Measurements from ENCODE around the gene MED12L.

GRCh38 chr3:151315846-151316245 lies 230.4 kb downstream of the MED12L start:
- TF ChIP-seq CTCF (IDR thresholded peaks at IDR 0.05) (no peak), POLR2A (IDR thresholded peaks at IDR 0.05) (no peak)

Data from lower leg skin (tissue), 3 donors.